Peyer's patch (tissue), 4 donors: ENCODE results near the gene ARMC9.

Source experiments
- CTCF ChIP-seq, 6 experiments: fragments of 450-650 bp in 4 of 6; fragments of 200-600 bp in 2 of 6; sonication (generic) in 1 of 6; IDR thresholded peaks; one replicate each; pipeline ENCODE4 v1.5.1; 2017 to 2019; ENCODE audit warnings: antibody characterized with exemption in 6 of 6, mild to moderate bottlenecking in 3 of 6, moderate library complexity in 1 of 6
- POLR2A ChIP-seq, 2 donors: fragments of 450-650 bp; IDR thresholded peaks; one replicate each; pipeline ENCODE4 v1.5.1; 2017; ENCODE audit warnings: antibody characterized with exemption in 2 of 2, mild to moderate bottlenecking in 2 of 2, moderate library complexity in 2 of 2

DNA sequence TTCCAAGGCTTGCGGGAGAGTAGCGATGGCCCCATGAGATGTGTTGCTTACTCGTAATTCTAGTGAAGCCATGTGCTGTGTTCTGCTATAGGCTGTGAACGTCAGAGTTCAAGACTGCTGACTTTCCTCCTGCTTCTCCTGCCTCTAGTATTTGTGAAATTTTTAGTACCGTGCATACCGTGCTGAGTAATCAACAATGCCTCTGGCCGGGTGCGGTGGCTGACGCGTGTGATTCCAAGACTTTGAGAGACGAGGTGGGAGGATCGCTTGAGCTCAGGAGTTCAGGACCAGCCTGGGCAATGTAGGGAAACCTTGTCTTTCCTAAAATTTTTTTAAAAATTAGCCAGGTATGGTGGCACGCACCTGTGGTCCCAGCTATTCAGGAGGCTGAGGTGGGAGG, 137.2 kb downstream of the ARMC9 start:
- no peak for TF ChIP-seq CTCF (IDR thresholded peaks at IDR 0.05)
- no peak for TF ChIP-seq POLR2A (IDR thresholded peaks at IDR 0.05)
